Stimulated activated CD8-positive, alpha-beta memory T cell treated with anti-CD3 and anti-CD28 coated beads, Interleukin-4, amount 100 ng/mL, for 1 hour (primary cell): ENCODE measurements around the gene PPP1R3C.

ENCODE experiments used
- DNase-seq, 2 donors: peaks; one replicate each; pipeline ENCODE4 v3.0.0-alpha.2; 2020; ENCODE audit warnings: low read depth in 2 of 2, low spot score in 1 of 2

PPP1R3C gene

DNA sequence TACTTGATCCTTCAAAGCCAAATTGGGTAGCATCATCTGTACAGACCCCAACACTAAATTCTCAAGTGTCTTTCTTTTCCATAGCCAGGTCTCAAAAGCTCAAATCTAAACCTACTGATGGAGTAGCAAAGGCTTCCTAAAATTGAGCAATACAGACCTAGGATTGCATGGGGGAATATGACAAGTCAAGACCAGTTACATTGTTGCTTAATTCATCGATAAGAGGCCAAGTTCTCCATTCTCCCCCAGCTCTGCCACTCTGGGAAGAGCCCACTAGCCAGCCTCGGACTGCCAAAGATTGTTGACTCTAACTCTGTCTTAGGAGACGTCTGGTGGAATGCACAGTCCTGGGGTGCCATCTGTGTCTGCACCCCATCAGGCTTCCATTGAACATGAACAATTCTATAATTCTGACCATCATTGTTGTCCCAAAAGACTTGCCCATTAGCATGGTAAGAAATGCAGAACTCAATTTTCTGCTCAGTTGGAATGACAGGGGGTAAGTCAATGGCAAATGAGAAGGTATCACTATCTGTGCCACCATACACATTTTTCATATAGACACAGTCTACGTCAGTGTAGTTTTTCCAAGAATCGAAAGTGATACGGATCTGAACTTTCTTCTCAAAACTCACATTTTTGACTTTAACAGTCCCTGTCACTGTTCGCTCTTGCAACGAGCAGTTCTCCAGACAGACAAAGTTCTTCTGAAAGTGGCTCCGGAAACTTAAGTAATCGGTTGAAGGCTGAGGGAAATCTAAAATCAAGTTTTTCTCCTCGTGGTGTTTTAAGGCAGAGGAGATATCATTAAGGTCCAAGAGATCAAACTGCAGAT, 2.9 kb downstream of the PPP1R3C start:
- no peak for DNase-seq

DNA sequence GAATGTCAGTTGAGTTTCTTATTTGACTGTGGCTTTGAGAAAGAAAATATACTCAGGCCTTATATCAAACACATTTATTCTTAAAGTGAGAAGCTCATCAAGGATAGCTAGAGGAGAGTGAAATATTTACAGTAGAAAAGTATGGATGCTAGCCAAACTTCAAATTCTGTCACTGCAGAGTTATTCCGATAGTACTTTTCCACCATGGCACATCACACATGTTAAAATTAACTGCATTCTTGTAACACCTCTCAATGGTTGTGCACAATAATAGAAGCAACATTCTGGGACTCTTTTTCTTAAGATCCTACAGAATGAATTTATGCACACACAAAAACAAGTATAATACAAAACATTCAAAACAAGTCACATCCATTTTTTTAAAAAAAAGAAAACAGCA, 4.5 kb downstream of the PPP1R3C start:
- no peak for DNase-seq

DNA sequence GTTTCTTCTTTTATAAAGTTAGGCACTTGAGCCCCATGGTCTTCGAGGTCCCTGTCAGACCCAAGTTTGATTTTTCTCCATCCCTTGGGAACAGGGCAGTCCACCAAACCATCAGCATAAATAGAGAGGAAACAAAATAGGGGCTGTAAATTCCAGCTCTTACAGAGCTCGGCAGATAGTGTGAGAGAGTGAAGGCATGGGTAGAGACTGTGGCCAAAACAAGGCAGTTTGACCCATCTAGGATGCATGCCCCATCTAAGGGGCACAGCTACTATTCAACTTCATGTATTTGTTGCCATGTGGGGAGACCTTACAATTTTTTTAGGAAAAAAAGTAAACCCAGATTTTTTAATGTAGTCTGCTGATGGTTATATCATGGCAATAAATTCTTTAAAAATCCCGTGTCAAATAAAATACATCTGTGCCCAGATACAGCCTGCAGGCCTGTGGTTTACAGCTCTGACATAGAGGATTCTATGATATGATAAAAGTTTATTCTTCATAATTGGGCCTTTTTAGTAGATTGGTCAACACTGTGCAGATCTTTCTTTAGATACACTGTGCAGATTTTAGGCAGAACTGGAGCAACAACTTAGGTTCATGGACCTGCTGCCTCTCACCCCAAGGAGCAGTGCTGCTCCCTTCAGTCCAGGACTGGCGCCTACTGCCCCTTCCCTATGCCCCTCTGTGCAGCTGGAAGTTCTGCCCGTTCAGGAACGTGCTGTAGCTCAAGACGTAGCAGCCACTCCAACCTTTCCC, 5.3 kb downstream of the PPP1R3C start:
- DNase-seq: no peak

DNA sequence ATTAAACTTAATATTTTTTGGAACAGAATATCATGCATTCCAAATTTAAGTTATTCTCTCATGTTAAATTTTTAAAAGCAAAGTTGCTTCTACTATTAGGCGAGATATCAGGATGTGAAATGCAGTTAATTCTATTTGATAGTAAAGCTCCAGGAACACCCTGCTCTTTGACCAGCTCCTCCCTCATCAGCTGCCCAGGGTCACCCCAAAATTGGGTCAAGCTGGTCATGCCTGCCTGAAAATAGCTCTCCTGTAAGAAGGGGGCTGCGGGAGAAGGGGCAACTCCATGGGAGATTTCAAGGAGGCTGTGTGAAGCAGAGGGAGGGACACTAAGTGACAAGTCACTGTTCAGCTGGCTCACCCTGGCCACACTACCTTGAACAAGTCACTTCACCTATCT, 5.9 kb downstream of the PPP1R3C start:
- DNase-seq: no peak

DNA sequence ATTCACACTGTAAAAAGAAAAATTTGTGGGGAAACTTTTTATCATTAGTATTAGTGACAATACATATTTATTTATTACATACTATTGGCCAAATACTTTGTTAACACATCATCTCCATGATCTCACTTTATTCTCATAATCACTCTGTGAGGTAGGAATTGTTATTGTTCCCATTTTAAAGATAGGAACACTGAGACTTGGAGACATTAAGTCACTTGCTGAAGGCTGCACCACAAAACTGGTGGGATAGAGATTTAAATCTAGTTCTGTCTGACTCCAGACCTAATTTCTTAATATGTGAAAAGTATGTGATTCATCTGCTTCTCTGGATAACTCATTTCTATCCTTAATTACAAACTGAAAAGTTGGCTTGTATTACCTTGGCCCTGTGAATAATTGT, 8.2 kb downstream of the PPP1R3C start:
- DNase-seq: no peak

DNA sequence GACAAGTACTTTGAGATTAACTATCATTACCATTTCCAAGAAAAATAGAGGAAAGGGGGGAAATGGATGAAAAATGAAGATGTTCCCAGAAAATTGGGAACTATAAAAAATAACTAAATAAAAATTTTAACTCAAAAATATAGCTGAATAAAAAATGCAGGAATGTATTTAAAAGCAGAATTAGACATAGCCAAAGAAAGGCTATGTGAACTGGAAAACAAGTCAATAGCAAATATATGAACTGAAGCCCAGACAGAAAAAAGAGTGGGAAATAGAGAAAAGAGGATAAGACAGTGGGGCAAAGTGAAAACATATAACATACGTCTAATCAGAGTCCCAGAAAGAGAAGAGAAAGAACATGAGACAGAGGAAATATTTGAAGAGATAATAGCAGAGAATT, 10.3 kb downstream of the PPP1R3C start:
- DNase-seq: no peak

DNA sequence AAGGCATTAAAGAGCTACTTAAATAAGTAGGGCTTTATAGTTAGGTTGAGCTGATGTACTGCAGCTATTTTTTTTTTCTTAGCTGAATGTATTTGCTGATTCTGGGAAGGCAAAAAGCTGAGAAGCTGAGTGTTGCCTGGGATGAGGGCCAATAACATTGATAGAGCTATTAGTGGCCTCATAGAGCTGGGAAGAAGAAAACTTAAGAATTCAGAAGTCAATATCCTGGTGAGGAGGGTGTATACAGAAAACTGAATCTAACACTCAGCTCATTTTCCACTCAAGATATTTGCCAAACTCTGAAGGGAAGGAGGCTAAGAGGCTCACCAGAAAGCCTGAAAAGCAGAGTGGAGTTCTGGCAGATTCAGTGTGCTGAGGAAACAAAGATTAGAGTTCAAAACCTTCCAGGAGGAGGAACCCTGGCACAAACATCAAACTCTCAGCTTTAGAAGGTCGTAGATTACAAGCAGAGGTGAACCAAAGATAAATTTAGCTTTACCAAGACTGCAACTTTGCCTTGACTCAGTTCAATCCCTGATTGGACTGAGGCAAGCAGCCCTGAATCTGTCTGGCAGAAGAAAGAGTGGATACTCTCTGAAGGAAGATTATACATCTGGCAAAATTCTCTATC, 11.3 kb downstream of the PPP1R3C start:
- DNase-seq: no peak

DNA sequence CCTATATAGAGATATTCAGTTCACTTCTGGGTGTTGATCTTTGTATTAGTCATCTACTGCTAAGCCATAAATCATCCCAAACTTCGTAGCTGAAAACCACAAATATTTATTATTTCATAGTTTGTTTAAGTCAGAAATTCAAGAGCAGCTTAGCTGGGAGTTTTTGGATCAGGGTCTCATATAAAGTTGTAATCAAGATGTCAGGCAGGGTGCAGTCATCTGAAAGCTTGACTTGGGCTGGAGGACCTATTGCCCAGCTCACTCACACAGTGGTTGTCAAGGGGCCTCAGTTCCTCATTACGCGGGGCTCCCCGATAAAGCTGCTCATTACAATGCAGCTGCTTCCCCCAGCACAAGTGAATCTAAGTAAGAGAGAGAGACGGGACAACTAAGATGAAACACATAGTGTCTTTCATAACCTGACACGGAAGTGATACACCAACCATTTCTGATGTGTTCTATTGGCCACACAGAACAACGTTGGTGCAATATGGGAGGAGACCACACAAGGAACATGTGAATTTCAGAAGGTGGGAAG, 15.7 kb downstream of the PPP1R3C start:
- no peak for DNase-seq

DNA sequence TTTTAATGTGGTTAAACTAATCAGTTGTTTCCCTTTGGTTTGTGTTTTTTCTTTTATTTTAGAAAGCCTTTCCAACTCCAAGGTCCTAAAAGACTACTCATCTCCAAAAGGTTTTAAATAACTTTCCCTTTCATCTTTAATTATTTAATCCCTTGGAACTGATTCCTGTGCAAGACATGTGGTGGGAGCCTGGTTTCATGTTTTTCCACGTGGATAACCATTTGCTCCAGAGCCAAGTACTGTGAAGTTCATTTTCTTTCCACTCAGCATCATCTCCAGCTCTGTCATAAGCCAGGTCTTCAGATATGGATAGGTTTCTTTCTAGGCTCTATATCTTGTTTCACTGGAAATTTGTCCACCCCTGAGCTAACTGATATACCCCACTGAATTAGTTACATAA, 16.7 kb downstream of the PPP1R3C start:
- DNase-seq: no peak

DNA sequence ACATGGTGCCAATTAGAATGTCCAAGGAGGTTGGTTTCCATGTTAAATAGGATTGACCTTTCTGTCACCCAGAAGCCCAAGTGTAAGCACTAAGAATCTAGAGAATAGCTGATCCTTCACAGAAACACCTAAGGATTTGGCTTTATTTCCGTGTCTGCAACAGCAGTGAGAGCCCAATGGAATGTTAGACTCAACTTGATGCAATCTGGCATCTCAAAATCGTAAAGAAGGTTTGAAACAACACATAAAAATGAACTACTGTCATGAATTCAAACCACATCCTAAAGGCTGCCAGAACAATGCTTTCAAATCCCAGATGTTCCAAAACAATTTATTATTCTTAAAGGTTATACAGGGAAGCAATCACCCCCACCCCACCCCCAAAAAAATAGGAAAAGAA, 18.6 kb downstream of the PPP1R3C start:
- no peak for DNase-seq

DNA sequence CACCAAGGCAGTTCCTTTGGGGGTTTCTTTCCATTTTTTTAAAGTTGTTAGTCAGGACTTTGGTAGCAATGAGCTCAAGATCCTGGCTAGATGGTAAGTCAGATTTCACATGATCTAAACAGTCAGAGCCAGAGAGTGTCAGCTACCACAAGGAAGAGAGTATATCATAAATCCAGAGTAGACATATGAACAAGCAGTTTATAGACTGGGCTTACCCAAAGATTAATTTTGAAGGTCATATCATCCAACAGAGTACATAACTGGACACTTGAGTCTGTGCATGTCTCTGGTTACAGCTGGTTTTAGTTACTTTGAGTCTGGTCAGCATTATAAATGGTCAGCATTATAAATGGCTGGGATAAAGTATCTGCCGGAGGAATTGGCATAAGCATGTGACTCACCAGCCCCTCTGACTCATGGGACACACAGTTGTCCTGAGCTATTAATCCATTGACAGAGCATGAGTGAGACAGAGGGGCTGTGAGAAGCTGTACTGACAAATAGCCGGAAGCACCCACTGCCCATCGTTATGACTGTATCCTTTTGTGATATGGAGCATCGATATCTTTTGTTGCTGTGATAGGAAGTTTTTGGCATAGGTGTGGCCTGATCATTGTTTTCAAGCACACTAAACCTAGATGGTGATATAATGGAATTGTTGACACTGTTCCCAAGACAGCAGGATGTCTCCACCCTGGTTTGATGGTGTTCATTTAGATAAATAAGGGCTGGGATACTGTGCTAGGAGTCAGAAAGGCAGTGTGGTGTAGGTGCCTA, 19.3 kb downstream of the PPP1R3C start:
- DNase-seq: no peak

DNA sequence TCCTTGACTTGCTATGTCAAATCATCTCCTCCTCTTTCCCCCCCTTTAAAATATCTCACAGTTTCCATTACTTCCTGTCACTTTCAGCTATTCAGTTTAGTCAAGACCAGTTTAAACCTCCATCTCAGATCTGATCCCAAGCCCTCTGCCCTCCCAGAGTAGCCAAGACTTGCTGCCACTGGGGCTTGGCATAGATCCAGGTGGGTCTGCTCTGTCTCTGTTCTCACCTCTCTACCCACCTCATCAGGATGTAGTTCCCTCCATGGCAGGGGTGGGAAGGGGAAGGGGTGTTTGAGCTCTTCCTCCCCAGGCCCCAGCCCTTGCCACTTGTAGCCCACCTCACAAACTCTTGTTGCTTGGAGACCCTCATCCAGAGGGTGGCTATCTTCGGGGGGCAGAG, 22.0 kb downstream of the PPP1R3C start:
- no peak for DNase-seq

DNA sequence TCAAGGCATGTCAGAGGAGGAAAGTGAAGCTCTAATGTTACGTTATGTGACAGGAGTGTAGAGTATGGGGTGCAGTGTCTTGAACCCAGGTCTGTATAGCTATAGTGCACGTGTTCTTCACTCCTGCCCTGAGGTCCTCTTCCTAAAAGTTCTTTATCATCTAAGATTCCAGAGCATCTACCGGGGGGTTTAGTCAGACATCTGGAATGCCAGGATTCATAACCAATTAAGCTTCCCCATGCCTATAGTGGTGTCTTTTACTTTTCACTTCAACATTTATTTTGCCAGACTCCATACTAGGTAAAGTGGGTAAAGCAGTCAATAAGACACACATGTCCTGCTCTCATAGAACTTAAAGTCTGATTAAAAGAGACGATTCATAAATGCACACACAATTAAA, 22.4 kb downstream of the PPP1R3C start:
- DNase-seq: no peak

DNA sequence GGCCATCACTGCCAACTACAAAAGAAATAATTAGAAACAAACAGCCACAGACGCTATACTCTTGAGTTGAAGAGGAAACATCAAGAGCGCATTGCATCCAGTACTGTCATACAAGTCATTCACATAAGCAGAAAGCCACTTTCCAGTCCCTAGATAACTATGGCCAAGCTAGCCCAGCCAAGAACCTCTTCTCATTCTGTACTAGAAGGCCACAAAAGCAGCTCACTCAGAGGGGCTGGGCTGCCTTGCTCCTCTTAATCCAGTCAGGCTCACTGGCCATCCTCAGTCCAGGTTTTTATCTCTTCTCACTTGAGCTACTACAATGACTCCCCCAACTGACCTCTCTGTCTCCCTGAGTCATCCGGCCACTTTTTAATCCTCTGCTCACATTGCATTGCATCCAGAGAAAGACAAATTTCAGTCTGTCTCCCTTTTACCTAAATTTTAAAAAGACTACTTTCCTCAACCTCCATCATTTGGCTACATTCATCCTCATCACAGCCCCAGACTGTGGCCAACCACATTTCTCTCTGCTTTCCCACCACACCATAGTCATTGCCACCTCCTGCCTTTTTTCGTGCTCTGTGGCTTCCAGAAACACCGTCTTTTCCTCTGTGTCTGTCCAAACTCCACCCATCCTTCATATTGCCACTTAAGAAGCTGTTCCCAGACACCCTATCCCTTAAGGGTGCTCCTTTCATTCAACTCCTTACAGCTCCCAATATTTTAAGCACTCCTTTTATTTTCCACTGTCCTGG, 25.0 kb downstream of the PPP1R3C start:
- DNase-seq: no peak

DNA sequence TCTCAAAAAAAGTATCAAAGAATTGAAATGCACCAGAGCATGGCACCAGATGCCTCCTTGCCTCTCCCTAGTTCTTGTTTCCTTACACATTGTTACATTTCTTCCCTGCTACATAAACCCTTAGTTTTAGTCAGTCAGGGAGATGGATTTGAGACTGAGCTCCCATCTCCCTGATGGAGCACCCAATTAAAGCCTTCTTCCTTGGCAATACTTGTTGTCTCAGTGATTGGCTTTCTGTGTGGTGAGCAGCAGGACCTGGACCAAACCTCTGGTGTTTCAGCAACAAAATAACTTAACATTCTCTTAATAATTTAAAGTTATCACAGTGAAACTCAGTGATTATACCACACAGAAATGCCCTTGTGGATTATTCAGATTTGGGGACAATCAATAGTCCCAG, 26.9 kb downstream of the PPP1R3C start:
- no peak for DNase-seq

DNA sequence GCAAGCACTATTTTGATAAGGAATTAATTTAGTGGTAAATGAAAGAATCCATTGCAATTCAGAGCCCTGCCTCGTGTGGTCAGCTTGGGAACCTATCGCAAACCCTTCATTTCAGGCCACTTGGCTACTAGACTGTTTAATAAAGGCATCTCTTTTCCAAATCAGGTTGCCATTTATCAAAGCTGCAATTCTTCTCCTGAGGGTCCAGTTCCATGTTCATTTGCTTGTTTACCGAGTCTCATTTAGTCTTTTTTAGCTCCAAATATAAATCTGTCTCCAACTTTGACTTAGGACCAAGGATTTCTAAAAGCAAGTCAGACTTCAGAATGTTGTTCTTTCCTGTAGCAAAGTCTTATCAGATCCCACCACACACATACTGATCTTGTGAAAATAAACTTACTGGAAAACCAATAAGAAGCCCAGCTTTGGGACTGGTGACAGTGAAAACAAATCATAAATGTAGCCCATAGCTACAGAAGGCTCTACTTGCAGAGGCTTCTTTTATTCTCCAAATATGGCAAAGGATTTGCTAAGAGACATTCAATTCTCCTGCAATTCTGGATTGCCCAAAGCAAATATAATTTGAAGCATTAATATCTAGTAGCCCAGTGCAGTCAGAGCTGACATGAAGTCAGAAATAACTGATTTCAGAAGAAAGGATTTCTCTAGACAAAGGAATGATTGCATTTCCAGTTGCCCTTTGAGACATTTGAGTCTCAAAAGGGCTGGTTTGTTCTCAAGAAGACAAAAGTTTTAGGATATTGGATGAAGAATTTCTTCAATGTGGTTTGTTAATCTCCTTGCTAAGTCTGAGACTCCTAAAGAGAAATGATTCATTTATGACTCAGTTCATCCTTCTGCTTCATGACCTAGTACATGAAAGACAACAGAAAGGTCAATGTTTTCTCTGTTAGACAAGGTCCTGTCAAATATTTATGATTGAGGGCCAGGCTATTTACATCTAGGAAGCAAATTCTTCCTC, 28.0 kb downstream of the PPP1R3C start:
- no peak for DNase-seq

DNA sequence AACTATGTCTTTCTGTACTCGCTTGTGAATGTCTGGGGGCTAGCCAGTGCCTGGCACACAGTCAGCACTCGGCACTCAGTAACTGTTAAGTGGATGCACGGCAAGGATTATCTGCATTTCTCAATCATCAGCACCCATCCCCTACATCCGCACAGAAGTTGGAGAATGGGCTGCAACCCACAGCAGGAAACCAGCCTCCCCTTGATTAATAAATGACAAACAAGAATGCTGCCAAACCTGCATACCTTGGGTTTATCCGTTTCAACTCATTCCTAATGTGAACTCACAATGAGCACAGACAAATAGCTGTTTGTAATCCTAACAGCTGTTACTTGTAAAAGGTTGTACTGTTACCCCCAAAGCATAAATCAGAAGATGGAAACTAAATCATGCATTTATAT, 28.9 kb downstream of the PPP1R3C start:
- DNase-seq: no peak

DNA sequence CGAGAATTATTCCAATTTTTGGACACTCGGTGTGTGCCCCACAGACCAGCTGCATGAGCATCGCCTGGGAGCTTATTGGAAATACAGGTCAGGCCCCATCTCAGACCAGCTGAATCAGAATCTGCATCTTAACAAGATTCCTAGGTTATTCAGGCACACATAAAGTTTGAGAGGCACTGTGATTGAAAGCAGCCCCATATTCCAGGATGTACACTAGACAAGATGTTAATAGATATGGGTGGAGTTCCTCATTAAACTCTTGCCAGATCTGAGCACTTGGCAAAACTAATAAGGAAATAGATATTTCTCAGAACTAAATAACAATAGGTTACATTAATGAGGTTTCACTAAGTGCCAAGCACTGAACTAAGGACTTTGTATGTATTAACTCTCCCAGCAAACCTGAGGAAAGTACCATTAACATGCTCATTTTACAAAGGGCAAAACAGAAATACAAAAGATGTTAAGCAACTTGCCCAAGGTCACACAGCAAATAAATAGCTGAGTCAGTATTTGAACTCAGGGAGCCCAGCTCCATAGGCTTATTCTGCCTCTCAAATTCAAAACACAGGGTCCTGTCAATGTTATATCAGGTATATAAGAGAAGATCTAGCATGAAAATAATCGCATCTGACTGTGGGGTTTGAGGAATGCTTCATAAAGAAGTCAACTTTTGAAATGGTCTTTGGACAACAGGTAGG, 29.9 kb downstream of the PPP1R3C start:
- no peak for DNase-seq

DNA sequence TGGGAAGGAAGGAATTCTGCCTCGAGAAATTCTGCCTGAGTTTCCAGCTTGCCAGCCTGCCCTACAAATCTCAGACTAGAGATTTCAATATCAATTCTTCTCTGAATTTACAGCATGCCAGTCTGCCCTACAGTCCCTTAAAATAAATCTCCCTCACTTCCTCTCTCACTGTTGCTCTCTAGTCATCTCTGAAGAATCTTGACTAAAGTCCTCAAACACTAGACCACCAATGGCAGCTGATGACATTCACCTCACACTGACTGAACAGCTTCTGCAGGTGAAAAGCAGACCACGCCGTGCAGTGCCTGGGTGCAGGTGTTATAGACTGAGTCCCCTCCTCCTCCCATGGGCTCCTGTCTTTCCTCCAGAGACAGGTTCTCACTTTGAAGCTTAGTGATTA, 30.4 kb downstream of the PPP1R3C start:
- DNase-seq: no peak
